HT-29 (cell line): Measurements from ENCODE around the gene LYZL4. TPM values are rescaled to one million over a fixed set of nuclear protein-coding genes. Genes with fewer than 3 reads are reported as not detected.
A peak's percentile ranks its signal among the peaks of the same experiment; 100 is the strongest.

ENCODE experiments used
- DNase-seq: peaks from one replicate; pipeline ENCODE4 v3.0.0-alpha.2; 2015; ENCODE audit warnings: low spot score
- total RNA-seq: library from RNA; depleted of rRNA; stranded (reverse); fragments of >200 nt; shearing (Covaris generic); gene quantifications from 2 replicates; pipeline ENCODE4 v1.2.3, GENCODE V29; 2014

The LYZL4 gene
- total RNA-seq, 1 experiment from 2014 or later: not detected

- no peak for DNase-seq
These were observed 18.4 kb upstream of the LYZL4 start for GRCh38 chr3:42428830-42429229.

DNA sequence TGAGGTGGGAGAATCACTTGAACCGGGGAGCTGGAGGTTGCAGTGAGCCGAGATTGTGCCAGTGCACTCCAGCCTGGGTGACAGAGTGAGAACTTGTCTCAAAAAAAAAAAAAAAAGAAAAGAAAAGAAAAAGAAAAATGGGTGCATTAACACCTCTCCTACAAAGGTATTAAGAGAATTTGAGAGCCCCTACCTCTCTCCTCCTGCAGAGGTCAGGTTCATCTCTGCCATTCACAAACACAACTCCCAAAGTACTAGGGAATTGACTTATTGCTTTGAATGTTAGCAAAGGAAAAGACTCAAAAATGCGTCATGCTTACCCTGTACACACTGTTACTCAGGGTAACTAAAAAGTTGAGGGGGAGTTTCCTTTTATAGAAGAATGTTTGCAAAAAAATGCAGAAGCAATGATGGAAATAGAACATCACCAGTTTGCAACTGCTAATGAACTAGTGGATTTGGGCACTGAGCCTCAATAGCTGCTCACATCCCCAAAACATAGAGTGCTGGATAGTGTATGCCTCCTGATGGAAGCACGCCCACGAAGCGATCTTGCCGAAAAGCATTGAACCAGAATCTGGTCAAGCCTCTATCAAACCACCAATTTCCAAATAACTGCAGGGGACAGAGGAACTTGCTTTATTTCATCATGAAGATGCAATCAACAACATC, 15.5 kb upstream of the LYZL4 start:
- DNase-seq: no peak

DNA sequence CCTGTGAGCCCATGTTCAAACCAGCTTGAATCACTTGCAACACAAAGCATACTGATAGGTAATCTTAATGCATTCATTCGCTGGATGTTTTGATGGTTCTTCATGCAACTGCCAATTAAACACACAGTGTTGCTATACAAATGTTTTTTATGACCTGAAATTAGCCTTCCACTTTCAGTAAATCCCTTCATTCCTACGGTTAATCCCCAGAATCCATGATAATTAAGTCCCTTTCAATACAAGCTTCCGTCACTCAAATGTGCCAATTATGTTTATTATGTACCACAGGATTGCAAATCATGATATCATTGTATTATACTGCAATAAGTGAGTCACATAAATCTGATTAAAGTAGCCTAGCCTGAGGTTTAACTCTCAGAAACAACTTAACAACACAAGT, 14.5 kb upstream of the LYZL4 start:
- no peak for DNase-seq

- DNase-seq: no peak
These were observed 11.7 kb upstream of the LYZL4 start for GRCh38 chr3:42421818-42422796.

DNA sequence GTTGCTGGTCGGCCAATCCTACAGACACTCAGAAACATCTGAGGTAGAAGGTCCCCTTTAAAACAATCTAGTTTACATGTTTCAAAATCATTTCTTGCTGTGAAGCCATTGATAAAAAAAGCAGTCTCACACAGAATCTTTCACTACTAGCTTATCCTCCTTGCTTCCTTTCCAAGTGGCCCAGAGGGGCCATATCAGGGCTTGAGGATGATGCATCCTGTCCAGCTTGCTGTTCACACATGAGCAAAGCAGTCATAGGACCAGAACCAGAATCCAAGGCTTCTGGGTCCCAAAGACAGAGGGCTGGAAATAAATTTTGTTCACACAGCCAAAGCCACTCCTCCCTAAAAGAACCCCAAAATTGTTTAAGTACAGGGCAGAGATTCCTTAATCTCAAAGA, 9.2 kb upstream of the LYZL4 start:
- DNase-seq: no peak

DNA sequence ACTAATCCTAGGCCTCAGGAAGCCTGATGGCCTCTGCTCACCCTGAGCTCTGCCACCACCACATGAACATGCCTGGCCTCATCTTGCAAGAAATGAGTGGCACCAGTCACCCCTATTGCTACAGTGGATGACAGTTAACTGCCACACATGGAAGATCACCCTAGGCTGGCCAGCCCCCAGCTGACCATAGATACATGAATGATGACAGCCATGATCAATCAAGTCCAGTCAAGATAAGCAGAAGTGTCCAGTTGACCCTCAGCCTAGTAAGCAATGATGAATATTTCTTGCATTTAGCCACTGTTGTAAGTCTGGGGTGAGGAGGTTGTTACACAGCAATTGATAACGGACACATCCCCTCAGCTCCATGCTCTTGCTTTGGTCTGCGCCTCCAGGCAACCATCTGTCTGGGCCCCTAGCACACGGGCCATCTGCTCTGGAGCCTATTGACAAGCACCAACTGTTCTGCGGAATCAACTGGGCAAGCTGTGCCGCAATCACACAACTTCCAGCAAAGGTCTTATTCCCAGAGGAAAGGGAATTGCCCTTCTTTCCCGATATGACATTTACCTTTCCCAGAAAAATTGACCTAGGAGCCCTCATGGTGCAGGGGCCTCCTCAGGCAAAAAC, 2.2 kb upstream of the LYZL4 start:
- no peak for DNase-seq

GRCh38 chr3:42411429-42411828, 1.0 kb upstream of the LYZL4 start:
- DNase-seq: no peak

- no peak for DNase-seq
These were observed 2.3 kb downstream of the LYZL4 start for GRCh38 chr3:42408156-42408555.

GRCh38 chr3:42406727-42407450, 3.5 kb downstream of the LYZL4 start:
- DNase-seq: no peak

DNA sequence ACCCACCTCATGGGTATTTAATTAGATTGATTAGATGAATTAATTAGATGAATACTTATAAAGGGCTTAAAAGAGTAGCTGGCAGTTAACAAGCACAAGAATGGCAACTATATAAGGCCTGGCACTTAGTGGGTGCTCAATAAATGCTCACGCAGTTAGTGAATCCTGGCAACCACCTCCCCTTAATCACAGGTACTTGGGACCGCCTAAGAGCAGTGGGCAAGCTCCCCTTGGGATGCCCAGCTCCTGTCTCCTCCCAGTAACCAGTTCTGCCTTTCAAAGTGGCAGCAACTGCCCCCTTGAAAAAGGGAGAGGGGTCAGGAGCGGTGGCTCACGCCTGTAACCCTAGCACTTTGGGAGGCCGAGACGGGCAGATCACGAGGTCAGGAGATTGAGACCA, 4.6 kb downstream of the LYZL4 start:
- no peak for DNase-seq

DNA sequence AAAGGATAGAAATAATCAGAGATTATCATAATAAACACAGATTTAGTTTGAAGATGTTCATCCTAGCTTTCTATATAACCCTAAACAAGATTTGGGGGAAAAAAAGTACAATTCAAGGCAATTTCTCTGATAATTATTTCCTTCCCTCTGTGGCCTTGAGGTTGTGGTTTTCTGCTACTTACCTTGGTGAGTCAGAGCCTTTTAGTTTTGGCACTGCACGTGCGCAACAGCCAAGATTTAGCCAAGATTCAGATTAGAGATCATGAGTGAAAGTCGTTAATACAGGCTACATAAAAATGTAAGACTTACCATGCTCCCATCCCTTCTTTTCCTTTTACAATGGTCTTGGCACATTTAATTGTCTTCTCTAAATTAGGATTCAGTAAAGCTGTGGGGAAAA, 6.7 kb downstream of the LYZL4 start:
- DNase-seq: no peak

GRCh38 chr3:42402394-42403096, 7.9 kb downstream of the LYZL4 start:
- DNase-seq: no peak

- no peak for DNase-seq
These were observed 12.3 kb downstream of the LYZL4 start for GRCh38 chr3:42398080-42398479.

- DNase-seq: no peak
These were observed 12.8 kb downstream of the LYZL4 start for GRCh38 chr3:42397644-42398043.

- DNase-seq: no peak
These were observed 15.7 kb downstream of the LYZL4 start for GRCh38 chr3:42394579-42395288.

GRCh38 chr3:42387802-42388651, 22.4 kb downstream of the LYZL4 start:
- no peak for DNase-seq

DNA sequence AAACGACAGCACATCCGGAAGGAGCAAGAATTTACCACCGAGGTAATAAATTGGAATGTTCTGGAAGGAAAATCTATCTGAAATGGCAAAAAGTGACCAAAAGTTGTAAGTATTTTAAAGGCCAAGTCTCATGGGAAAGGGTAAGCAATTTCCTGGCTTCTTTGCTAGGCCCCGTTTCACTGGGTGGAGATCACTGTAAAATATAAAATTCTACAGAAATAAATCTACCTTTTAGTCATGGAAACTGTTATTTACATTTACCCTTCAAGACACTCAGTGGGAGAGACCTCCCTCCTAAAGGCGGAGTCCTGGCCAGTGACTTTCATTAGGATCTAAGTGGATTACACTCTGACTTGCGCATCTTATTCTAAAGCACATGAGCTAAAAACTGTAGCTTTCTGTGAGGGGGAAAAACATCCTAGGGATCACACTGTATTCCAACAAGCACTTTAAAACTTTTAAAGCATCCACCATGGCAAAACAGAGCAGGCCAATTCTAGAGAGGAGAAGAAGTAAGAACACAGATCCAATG, 28.8 kb downstream of the LYZL4 start:
- DNase-seq: no peak

- DNase-seq: no peak
These were observed 32.7 kb downstream of the LYZL4 start for GRCh38 chr3:42377681-42378080.

GRCh38 chr3:42376344-42376798, 34.0 kb downstream of the LYZL4 start:
- peak; percentile 17 for DNase-seq
